OCI-LY1 (cell line): ENCODE results near the gene GPATCH4.

Experiments used
- H2AFZ ChIP-seq: fragments of 200-600 bp; sonication (generic), shearing (Covaris generic); 2 replicates; pipeline ENCODE4 v1.6.0; 2014; ENCODE audit warnings: antibody characterized with exemption, mild to moderate bottlenecking, low read length
- H3F3A ChIP-seq: fragments of 200-600 bp; sonication (generic), shearing (Covaris generic); 2 replicates; pipeline ENCODE4 v1.6.0; 2014; ENCODE audit warnings: mild to moderate bottlenecking, antibody characterized with exemption, low read length, moderate library complexity; ENCODE audit not compliant: insufficient read depth
- H3K27ac ChIP-seq: fragments of 200-600 bp; sonication (generic); 2 replicates; pipeline ENCODE4 v1.5.1; 2014; ENCODE audit warnings: low read length, mixed run types, mild to moderate bottlenecking, low read depth; ENCODE audit not compliant: poor library complexity, severe bottlenecking
- H3K27me3 ChIP-seq: fragments of 200-600 bp; sonication (generic); 2 replicates; pipeline ENCODE4 v1.6.0; 2014; ENCODE audit warnings: antibody characterized with exemption, mild to moderate bottlenecking, low read length, moderate library complexity; ENCODE audit not compliant: insufficient read depth
- H3K36me3 ChIP-seq: fragments of 200-600 bp; sonication (generic); 2 replicates; pipeline ENCODE4 v1.6.1; 2014; ENCODE audit warnings: mild to moderate bottlenecking, antibody characterized with exemption, low read length, moderate library complexity, mixed read lengths; ENCODE audit not compliant: insufficient read depth
- H3K4me1 ChIP-seq: fragments of 200-600 bp; sonication (generic); 2 replicates; pipeline ENCODE4 v1.5.1; 2014; ENCODE audit warnings: mild to moderate bottlenecking, low read length, moderate library complexity; ENCODE audit not compliant: insufficient read depth, severe bottlenecking
- H3K4me2 ChIP-seq: fragments of 200-600 bp; sonication (generic), shearing (Covaris generic); 2 replicates; pipeline ENCODE4 v1.6.1; 2014; ENCODE audit warnings: low read length
- H3K4me3 ChIP-seq: fragments of 200-600 bp; sonication (generic); 2 replicates; pipeline ENCODE4 v1.5.1; 2014; ENCODE audit warnings: low read length, low read depth, mild to moderate bottlenecking, mixed read lengths; ENCODE audit not compliant: poor library complexity, severe bottlenecking
- H3K79me2 ChIP-seq: fragments of 200-600 bp; shearing (Covaris generic); 2 replicates; pipeline ENCODE4 v1.6.1; 2016; ENCODE audit warnings: mixed run types, low read length, mixed read lengths; ENCODE audit not compliant: insufficient read depth
- H3K9ac ChIP-seq: fragments of 200-600 bp; sonication (generic), shearing (Covaris generic); 2 replicates; pipeline ENCODE4 v1.6.1; 2014; ENCODE audit warnings: mild to moderate bottlenecking, low read length, mixed read lengths
- H3K9me2 ChIP-seq: fragments of 200-600 bp; sonication (generic), shearing (Covaris generic); 2 replicates; pipeline ENCODE4 v1.6.1; 2014; ENCODE audit warnings: low read depth, mild to moderate bottlenecking, low read length, mixed read lengths
- H3K9me3 ChIP-seq: fragments of 200-600 bp; shearing (Covaris generic); 2 replicates; pipeline ENCODE4 v1.6.1; 2014; ENCODE audit warnings: low read length, mixed read lengths
- H4K20me1 ChIP-seq: fragments of 200-600 bp; sonication (generic), shearing (Covaris generic); 2 replicates; pipeline ENCODE4 v1.6.0; 2016; ENCODE audit warnings: mild to moderate bottlenecking, low read length; ENCODE audit not compliant: insufficient read depth
- EZH2 ChIP-seq: fragments of 200-600 bp; sonication (generic), shearing (Covaris generic); IDR thresholded peaks from 2 replicates; pipeline ENCODE4 v1.8.0; 2017; ENCODE audit warnings: borderline replicate concordance, mixed run types, mild to moderate bottlenecking, antibody characterized with exemption, low read length, moderate library complexity, mixed read lengths
- TF ChIP-seq, protein P1 (sequence below): fragments of 200-600 bp; sonication (generic), shearing (Covaris generic); IDR thresholded peaks from 2 replicates; pipeline ENCODE4 v1.5.1; 2017; ENCODE audit warnings: mild to moderate bottlenecking, antibody characterized with exemption, low read length, moderate library complexity, mixed read lengths

Gene GPATCH4

DNA sequence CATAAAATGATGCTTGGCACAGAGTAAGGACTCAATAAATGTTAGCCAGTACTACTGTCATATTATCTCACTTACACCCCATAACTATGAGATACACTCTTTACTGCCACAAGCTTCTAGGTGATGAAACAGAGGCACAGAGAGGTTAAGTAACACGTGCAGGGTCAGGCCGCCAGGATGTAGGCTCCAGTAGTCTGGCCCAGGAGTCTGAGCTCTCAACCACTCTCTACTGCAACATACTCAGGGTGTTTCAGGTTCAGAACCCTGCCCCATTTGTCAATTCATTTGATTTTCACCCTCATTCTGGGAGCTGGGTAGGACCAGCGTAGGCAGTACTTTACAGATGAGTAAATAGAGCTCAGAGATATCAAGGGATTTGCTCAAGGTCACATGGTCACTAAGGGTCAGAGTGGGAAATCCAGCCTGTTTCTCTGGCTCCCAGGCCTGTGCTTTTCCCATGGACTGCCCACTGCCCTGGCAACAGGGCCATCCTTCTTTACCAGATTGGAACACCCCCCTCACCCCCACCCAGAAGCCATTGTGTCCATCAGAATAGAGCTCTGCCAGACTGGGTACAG is 50.1 kb downstream of the GPATCH4 start:
- Histone ChIP-seq H3K4me2 (no peak overlapping the region), H3K27ac (no peak overlapping the region), H3K9me3 (no peaks in the 10 kb centered on the region), H3K9me2 (no peaks in the 10 kb centered on the region), H4K20me1 (no peaks in the 10 kb centered on the region), H3K36me3 (no peaks in the 10 kb centered on the region), H2AFZ (no peak overlapping the region), H3K9ac (no peak overlapping the region), H3K4me1 (no peaks in the 10 kb centered on the region), H3K27me3 (no peaks in the 10 kb centered on the region; the same call in 1 of the 2 replicates), H3K4me3 (no peak overlapping the region), H3K79me2 (no peaks in the 10 kb centered on the region), H3F3A (no peaks in the 10 kb centered on the region)
- no peak for TF ChIP-seq EZH2
- TF ChIP-seq, protein P1, sequence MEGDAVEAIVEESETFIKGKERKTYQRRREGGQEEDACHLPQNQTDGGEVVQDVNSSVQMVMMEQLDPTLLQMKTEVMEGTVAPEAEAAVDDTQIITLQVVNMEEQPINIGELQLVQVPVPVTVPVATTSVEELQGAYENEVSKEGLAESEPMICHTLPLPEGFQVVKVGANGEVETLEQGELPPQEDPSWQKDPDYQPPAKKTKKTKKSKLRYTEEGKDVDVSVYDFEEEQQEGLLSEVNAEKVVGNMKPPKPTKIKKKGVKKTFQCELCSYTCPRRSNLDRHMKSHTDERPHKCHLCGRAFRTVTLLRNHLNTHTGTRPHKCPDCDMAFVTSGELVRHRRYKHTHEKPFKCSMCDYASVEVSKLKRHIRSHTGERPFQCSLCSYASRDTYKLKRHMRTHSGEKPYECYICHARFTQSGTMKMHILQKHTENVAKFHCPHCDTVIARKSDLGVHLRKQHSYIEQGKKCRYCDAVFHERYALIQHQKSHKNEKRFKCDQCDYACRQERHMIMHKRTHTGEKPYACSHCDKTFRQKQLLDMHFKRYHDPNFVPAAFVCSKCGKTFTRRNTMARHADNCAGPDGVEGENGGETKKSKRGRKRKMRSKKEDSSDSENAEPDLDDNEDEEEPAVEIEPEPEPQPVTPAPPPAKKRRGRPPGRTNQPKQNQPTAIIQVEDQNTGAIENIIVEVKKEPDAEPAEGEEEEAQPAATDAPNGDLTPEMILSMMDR = no peak

DNA sequence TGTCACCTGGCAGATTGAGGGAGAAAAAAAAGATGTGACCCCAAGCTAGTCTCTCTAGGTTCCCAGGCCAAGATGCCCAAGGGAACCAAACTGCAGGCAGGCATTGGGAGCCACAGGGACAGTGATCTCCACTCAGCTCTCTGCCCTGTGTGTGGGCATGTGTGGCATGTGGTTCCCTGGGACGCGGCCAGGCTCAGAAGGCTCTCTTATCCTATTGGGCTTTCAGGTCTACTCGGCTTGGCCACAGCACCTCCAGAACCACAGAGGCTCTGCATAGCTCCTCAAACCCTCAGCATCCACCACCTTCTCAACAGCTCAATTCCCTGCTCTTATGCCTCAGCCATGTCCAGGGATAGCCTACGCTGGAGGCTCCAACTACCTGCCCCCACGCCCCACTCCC is 50.9 kb downstream of the GPATCH4 start:
- Histone ChIP-seq H3K9me3 (no peaks in the 10 kb centered on the region), H3K4me1 (no peaks in the 10 kb centered on the region), H4K20me1 (no peaks in the 10 kb centered on the region), H3F3A (no peaks in the 10 kb centered on the region), H3K79me2 (no peaks in the 10 kb centered on the region), H3K27ac (no peak overlapping the region), H3K36me3 (no peaks in the 10 kb centered on the region), H3K4me3 (no peak overlapping the region), H3K9ac (no peak overlapping the region), H3K27me3 (no peaks in the 10 kb centered on the region; the same call in 1 of the 2 replicates), H3K9me2 (no peaks in the 10 kb centered on the region), H2AFZ (no peak overlapping the region), H3K4me2 (no peak overlapping the region)
- no peak for TF ChIP-seq EZH2
- TF ChIP-seq, protein P1 = no peak

DNA sequence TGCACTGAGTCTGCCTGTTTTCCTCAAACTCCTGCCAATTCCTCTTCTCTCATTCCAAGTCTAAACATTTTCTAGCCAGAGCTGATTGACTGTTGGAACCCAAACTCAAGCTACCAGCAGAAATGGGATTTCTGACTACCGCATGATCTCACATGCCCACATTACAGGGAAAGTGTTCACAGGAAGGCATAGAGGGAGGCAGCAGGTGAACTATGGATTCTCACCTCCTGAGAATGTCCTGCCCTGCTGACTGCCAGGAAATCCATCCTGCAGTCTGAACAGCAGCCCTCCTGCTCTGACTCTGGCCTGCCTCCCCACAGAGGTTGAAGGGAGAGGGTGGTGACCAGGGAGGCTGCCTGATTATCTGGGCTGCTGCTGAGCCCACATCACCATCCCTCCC is 51.4 kb downstream of the GPATCH4 start:
- no peaks in the 10 kb centered on the region for H3K9me3 ChIP-seq
- no peaks in the 10 kb centered on the region for H3K9me2 ChIP-seq
- H4K20me1 ChIP-seq = no peaks in the 10 kb centered on the region
- TF ChIP-seq, protein P1 = no peak
- no peak for TF ChIP-seq EZH2
- H2AFZ ChIP-seq = no peak overlapping the region
- no peak overlapping the region for H3K4me3 ChIP-seq
- H3K79me2 ChIP-seq = no peaks in the 10 kb centered on the region
- no peaks in the 10 kb centered on the region for H3K36me3 ChIP-seq
- no peak overlapping the region for H3K9ac ChIP-seq
- no peaks in the 10 kb centered on the region; the same call in 1 of the 2 replicates for H3K27me3 ChIP-seq
- H3K27ac ChIP-seq = no peak overlapping the region
- H3K4me1 ChIP-seq = no peaks in the 10 kb centered on the region
- H3F3A ChIP-seq = no peaks in the 10 kb centered on the region
- no peak overlapping the region for H3K4me2 ChIP-seq
